A549 (cell line): ENCODE results near the gene TNIK.

Experiments used
- CBX2 ChIP-seq: fragments of 200-600 bp; sonication (generic); IDR thresholded peaks from 2 replicates; pipeline ENCODE4 v1.6.1; 2016; ENCODE audit warnings: low read depth, mild to moderate bottlenecking, borderline replicate concordance
- CEBPB ChIP-seq, 2 experiments: fragments of >200 bp in 1 of 2; sonication (Bioruptor Twin) in 1 of 2; formaldehyde crosslinking in 1 of 2; IDR thresholded peaks; 2 replicates each; pipeline ENCODE4 v1.6.1; 2012 to 2016
- CHD2 ChIP-seq: fragments of 150-350 bp; IDR thresholded peaks from 2 replicates; pipeline ENCODE4 v1.6.1; 2014; ENCODE audit warnings: low read length; ENCODE audit not compliant: partially characterized antibody
- CTCF ChIP-seq: fragments of >200 bp; sonication (Bioruptor Twin); formaldehyde crosslinking; IDR thresholded peaks from 3 replicates; pipeline ENCODE4 v1.5.1; 2016
- ESRRA ChIP-seq: fragments of 150-350 bp; IDR thresholded peaks from 2 replicates; pipeline ENCODE4 v1.6.1; 2014; ENCODE audit warnings: mild to moderate bottlenecking, low read length, borderline replicate concordance
- JUN ChIP-seq, 2 experiments: fragments of >200 bp; sonication (Bioruptor Twin); formaldehyde crosslinking; IDR thresholded peaks; 2 replicates in 1 of 2; 3 replicates in 1 of 2; pipeline ENCODE4 v1.6.1; 2016 to 2017
- MAFK ChIP-seq: fragments of 450-650 bp; IDR thresholded peaks from 2 replicates; pipeline ENCODE4 v1.6.1; 2014; ENCODE audit not compliant: partially characterized antibody
- MYC ChIP-seq: IDR thresholded peaks from 2 replicates; pipeline ENCODE4 v1.6.1; 2012; ENCODE audit warnings: mild to moderate bottlenecking, inconsistent platforms, low read length, improper control_type of control experiment, borderline replicate concordance
- RFX5 ChIP-seq: fragments of 450-650 bp; IDR thresholded peaks from 2 replicates; pipeline ENCODE4 v1.7.1; 2014; ENCODE audit warnings: antibody characterized with exemption, mild to moderate bottlenecking, moderate library complexity
- SREBF2 ChIP-seq: fragments of 450-650 bp; IDR thresholded peaks from 2 replicates; pipeline ENCODE4 v1.6.1; 2014; ENCODE audit warnings: mild to moderate bottlenecking, moderate library complexity
- ZFP36 ChIP-seq: fragments of 450-650 bp; IDR thresholded peaks from 2 replicates; pipeline ENCODE4 v1.6.1; 2014; ENCODE audit warnings: borderline replicate concordance; ENCODE audit not compliant: partially characterized antibody
- TF ChIP-seq, protein P1 (sequence below): IDR thresholded peaks from 2 replicates; pipeline ENCODE4 v1.6.1; 2012

GRCh38 chr3:171157980-171158379 lies 302.2 kb downstream of the TNIK start:
- TF ChIP-seq ZFP36 (no peak), RFX5 (no peak), CTCF (no peak), JUN (IDR thresholded peaks at IDR 0.05) (no peak), CEBPB (IDR thresholded peaks at IDR 0.05) (no peak), CHD2 (no peak), MYC (no peak), SREBF2 (no peak), MAFK (no peak), CBX2 (no peak), ESRRA (no peak)
- TF ChIP-seq, protein P1, sequence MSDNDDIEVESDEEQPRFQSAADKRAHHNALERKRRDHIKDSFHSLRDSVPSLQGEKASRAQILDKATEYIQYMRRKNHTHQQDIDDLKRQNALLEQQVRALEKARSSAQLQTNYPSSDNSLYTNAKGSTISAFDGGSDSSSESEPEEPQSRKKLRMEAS, result no peak
